ENCODE measurements around the gene CSNK1A1L. TPM values are rescaled to one million over a fixed set of nuclear protein-coding genes. Genes with fewer than 3 reads are reported as not detected.
A peak's percentile ranks its signal among the peaks of the same experiment; 100 is the strongest.
"Not testable (repeated sequence)": the region's sequence is repeated elsewhere in the genome, so short reads cannot be mapped to it uniquely, and the experiment has no call there.

The CSNK1A1L gene
- total and polyA plus RNA-seq, 2 donors from 2014 or later = not detected

DNA sequence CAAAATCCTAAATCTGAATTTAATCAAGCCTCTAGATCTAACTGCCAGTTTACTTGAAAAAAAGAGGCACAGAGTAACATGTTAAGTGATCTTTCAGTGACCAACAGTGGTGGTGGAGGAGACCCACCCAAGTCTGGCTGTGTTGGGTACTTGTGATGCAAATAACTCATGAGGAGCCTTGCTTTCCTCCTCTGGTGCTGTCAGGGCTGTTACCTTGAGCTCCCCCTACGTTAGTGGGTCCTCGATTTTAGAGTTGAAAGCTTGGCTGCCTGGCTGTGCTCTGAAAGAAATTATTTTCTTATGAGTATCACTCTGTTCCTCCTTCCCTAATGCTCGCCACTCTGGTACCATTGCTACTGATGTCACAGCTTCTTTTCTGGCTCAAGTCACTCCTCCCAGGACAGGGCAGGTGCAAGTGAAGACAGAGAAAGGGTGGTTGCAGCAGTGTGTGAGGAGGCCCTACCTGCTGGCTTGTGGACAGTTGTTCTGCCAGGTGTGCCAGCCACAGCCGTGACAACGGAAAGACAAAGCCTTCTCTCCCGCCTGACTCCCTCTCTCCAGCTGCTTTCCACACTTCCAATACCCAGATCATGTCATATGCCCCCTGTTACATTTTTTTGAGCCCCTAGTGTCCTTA lies 39.5 kb downstream of the CSNK1A1L start:
- TF ChIP-seq, protein P1, sequence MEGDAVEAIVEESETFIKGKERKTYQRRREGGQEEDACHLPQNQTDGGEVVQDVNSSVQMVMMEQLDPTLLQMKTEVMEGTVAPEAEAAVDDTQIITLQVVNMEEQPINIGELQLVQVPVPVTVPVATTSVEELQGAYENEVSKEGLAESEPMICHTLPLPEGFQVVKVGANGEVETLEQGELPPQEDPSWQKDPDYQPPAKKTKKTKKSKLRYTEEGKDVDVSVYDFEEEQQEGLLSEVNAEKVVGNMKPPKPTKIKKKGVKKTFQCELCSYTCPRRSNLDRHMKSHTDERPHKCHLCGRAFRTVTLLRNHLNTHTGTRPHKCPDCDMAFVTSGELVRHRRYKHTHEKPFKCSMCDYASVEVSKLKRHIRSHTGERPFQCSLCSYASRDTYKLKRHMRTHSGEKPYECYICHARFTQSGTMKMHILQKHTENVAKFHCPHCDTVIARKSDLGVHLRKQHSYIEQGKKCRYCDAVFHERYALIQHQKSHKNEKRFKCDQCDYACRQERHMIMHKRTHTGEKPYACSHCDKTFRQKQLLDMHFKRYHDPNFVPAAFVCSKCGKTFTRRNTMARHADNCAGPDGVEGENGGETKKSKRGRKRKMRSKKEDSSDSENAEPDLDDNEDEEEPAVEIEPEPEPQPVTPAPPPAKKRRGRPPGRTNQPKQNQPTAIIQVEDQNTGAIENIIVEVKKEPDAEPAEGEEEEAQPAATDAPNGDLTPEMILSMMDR (IDR thresholded peaks at IDR 0.05; ENCODE audit: borderline replicate concordance, extremely low read depth, insufficient read depth) = no peak

DNA sequence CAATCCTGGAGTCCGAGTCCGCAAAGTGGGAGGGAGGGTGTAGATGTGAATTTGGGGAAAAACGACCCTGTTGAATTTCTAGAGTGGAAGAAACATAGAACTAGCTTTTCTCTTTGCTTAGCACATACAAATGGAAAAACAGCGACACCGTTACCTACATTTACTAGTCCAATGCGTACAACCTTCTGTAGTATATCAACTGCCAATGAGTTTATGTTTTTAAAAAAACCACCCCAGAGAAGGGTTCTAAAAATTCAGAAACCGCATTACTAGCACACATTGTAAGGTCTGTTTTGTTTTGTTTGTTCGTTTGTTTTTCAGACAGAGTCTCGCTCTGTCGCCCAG lies 45.6 kb downstream of the CSNK1A1L start:
- peak overlapping the region; percentile 59 to 95 (median 87) for H3K9ac ChIP-seq (ENCODE audit: low read length in 3 of 3)

More for the DNA sequence above, 39.5 kb downstream of the CSNK1A1L start:
- no peak overlapping the region for H3K9ac ChIP-seq (ENCODE audit: low read length in 3 of 3)
- no peak overlapping the region for H3K4me3 ChIP-seq (ENCODE audit: low read length in 3 of 3)
- no peaks in the 10 kb centered on the region for H3K36me3 ChIP-seq (ENCODE audit: control insufficient read depth in 2 of 3, insufficient read depth in 3 of 3, low read length in 3 of 3)
- H3K27me3 ChIP-seq (ENCODE audit: control insufficient read depth, insufficient read depth, low read length) = no peaks in the 10 kb centered on the region
- DNase-seq (no peak), FAIRE-seq (no peak)
- H3K9me3 ChIP-seq (ENCODE audit: control insufficient read depth in 2 of 3, insufficient read depth in 1 of 3, low read length in 3 of 3) = no peaks in the 10 kb centered on the region
- intact Hi-C loops (cut with DNase I) = no loop called here
- H3K4me1 ChIP-seq (ENCODE audit: control insufficient read depth in 2 of 3, insufficient read depth in 2 of 3, low read depth in 1 of 3, low read length in 3 of 3) = no peaks in the 10 kb centered on the region
- H3K27ac ChIP-seq (ENCODE audit: low read depth in 2 of 2, low read length in 2 of 2) = no peak overlapping the region

DNA sequence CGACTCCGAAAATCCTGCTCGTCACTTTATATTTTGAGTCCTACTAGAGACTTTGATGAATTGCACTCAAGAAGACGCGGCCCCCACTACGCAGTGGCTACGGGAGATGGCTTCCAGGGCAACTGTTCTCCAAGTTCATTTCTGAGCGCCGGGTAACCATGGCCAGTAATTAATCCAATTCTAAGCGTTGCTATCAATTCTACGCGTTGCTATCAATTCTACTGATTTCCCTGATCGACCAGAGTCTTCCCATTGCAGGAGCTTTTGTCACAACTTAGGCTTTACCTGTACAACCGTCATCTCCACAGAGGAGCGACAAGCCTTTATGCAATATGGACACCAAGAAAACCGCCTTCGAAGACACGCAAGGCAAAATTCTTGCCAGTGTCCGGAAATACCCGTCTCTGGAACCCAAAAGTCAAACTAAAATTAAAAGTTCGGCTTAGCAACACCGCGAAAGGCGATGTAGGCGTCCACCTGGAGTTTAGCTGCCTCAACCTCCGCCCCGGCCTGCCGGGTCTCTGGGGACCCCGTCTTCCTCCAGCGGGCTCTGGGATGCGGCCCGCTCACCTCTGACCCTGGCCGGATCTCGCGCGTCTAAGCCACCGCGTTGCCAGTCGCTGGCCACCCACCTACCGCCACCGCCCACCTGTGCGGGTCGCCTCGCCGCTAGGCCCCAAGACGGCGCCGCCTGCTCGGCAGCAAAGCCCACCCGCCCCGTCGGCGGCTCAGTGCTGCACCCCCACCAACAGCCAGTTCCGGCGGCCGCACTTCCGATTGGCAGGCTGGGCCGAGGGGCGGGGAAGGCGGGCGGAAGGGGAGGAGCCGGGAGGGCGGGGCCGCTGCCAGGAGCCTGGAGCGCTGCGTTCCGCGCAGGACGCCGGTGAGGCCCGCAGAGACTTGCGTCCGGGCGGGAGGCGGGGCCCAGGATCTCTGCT lies 46.3 kb downstream of the CSNK1A1L start, which contains the start of gene SUPT20H:
TSS of gene SUPT20H (minus strand) at position 779 of the 938 bp plus-strand sequence. CDS start 8,198 bp downstream, outside the sequence.
- H3K27me3 ChIP-seq (ENCODE audit: control insufficient read depth, insufficient read depth, low read length) = no peaks in the 10 kb centered on the region
- peaks cover 0 to 2% (median 0%) of the 10 kb centered on the region in 3 donors for H3K36me3 ChIP-seq (ENCODE audit: control insufficient read depth in 2 of 3, insufficient read depth in 3 of 3, low read length in 3 of 3)
- FAIRE-seq = no peak
- peak within 1 kb of the TSS; percentile 93 for H3K27ac ChIP-seq (ENCODE audit: low read depth in 2 of 2, low read length in 2 of 2)
- H3K4me3 ChIP-seq (ENCODE audit: low read length in 3 of 3) = peak within 1 kb of the TSS; percentile 85 to 97 (median 97)
- peak; percentile 96 to 98 (median 97) for DNase-seq
- TF ChIP-seq, protein P1 (IDR thresholded peaks at IDR 0.05; ENCODE audit: borderline replicate concordance, extremely low read depth, insufficient read depth) = no peak
- no peaks in the 10 kb centered on the region for H3K9me3 ChIP-seq (ENCODE audit: control insufficient read depth in 2 of 3, insufficient read depth in 1 of 3, low read length in 3 of 3)
- intact Hi-C loops (cut with DNase I) = no loop called here
- H3K4me1 ChIP-seq (ENCODE audit: control insufficient read depth in 2 of 3, insufficient read depth in 2 of 3, low read depth in 1 of 3, low read length in 3 of 3) = no peaks in the 10 kb centered on the region
- peak within 1 kb of the TSS; percentile 77 to 95 (median 93) for H3K9ac ChIP-seq (ENCODE audit: low read length in 3 of 3)

More for the DNA sequence above, 45.6 kb downstream of the CSNK1A1L start:
- DNase-seq (no peak), FAIRE-seq (no peak)
- Histone ChIP-seq H3K9me3 (ENCODE audit: control insufficient read depth in 2 of 3, insufficient read depth in 1 of 3, low read length in 3 of 3) (no peaks in the 10 kb centered on the region), H3K36me3 (ENCODE audit: control insufficient read depth in 2 of 3, insufficient read depth in 3 of 3, low read length in 3 of 3) (peaks cover 0 to 2% (median 0%) of the 10 kb centered on the region in 3 donors), H3K27me3 (ENCODE audit: control insufficient read depth, insufficient read depth, low read length) (no peaks in the 10 kb centered on the region), H3K4me1 (ENCODE audit: control insufficient read depth in 2 of 3, insufficient read depth in 2 of 3, low read depth in 1 of 3, low read length in 3 of 3) (no peaks in the 10 kb centered on the region), H3K4me3 (ENCODE audit: low read length in 3 of 3) (peak overlapping the region; percentile 85 to 97 (median 94)), H3K27ac (ENCODE audit: low read depth in 2 of 2, low read length in 2 of 2) (peak overlapping the region; percentile 93)
- TF ChIP-seq, protein P1 (IDR thresholded peaks at IDR 0.05; ENCODE audit: borderline replicate concordance, extremely low read depth, insufficient read depth) = no peak
- intact Hi-C loops (cut with DNase I) = no loop called here

DNA sequence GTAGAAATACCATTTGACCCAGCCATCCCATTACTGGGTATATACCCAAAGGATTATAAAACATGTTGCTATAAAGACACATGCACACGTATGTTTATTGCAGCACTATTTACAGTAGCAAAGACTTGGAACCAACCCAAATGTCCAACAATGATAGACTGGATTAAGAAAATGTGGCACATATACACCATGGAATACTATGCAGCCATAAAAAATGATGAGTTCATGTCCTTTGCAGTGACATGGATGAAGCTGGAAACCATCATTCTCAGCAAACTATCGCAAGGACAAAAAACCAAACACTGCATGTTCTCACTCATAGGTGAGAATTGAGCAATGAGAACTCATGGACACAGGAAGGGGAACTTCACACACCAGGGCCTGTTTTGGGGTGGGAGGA lies 49.2 kb downstream of the CSNK1A1L start:
- H3K9ac ChIP-seq (ENCODE audit: low read length in 3 of 3); H3K4me1 ChIP-seq (ENCODE audit: control insufficient read depth in 2 of 3, insufficient read depth in 2 of 3, low read depth in 1 of 3, low read length in 3 of 3); intact Hi-C loops (cut with DNase I); H3K4me3 ChIP-seq (ENCODE audit: low read length in 3 of 3); FAIRE-seq; H3K27ac ChIP-seq (ENCODE audit: low read depth in 2 of 2, low read length in 2 of 2); H3K9me3 ChIP-seq (ENCODE audit: control insufficient read depth in 2 of 3, insufficient read depth in 1 of 3, low read length in 3 of 3); H3K36me3 ChIP-seq (ENCODE audit: control insufficient read depth in 2 of 3, insufficient read depth in 3 of 3, low read length in 3 of 3); H3K27me3 ChIP-seq (ENCODE audit: control insufficient read depth, insufficient read depth, low read length); DNase-seq: not testable (repeated sequence)
